H4 (cell line): ENCODE measurements around the gene FCHO1. TPM values are rescaled to one million over a fixed set of nuclear protein-coding genes. Genes with fewer than 3 reads are reported as not detected.

Experiments used
- DNase-seq: peaks from one replicate; pipeline ENCODE4 v3.0.0-alpha.2; 2015; ENCODE audit warnings: low spot score
- total RNA-seq: library from RNA; depleted of rRNA; stranded (reverse); fragments of >200 nt; shearing (Covaris generic); gene quantifications from 2 replicates; pipeline ENCODE4 v1.2.3, GENCODE V29; 2014; rRNA removed

The FCHO1 gene
- total RNA-seq, 1 experiment from 2014 or later, result 0.58 TPM

GRCh38 chr19:17829855-17830566 is 78.7 kb downstream of the FCHO1 start:
- peak; percentile 77 for DNase-seq

- DNase-seq, result peak; percentile 54
These were observed 79.5 kb downstream of the FCHO1 start for GRCh38 chr19:17830567-17831418.

GRCh38 chr19:17831419-17831888 is 80.2 kb downstream of the FCHO1 start:
- DNase-seq, result no peak

- no peak for DNase-seq
These were observed 81.3 kb downstream of the FCHO1 start for GRCh38 chr19:17832443-17833208.

- DNase-seq, result no peak
These were observed 83.3 kb downstream of the FCHO1 start for GRCh38 chr19:17834350-17835181.

- DNase-seq, result no peak
These were observed 84.1 kb downstream of the FCHO1 start for GRCh38 chr19:17835182-17836006.

- DNase-seq, result no peak
These were observed 85.3 kb downstream of the FCHO1 start for GRCh38 chr19:17836530-17836929.

GRCh38 chr19:17837972-17838371 is 86.7 kb downstream of the FCHO1 start:
- DNase-seq, result no peak

Other genes starting within 250 kb of the FCHO1 start
- 80.9 and 96.4 TPM in 2 replicates for gene PGLS, start 239.8 kb upstream of the FCHO1 start, total RNA-seq
- gene COLGALT1, start 195.8 kb upstream of the FCHO1 start, total RNA-seq, result 89.9 and 95.2 TPM in 2 replicates
- gene UNC13A, start 63.1 kb upstream of the FCHO1 start, total RNA-seq, result 0.04 TPM in 1 of 2 replicates, not detected in the other
- 6.7 and 14.6 TPM in 2 replicates for gene MAP1S, start 32.0 kb upstream of the FCHO1 start, total RNA-seq
- gene B3GNT3, start 43.7 kb downstream of the FCHO1 start, total RNA-seq, result not detected in 2 replicates
- gene INSL3, start 70.0 kb downstream of the FCHO1 start, total RNA-seq, result not detected in 2 replicates
- gene JAK3, start 96.5 kb downstream of the FCHO1 start, total RNA-seq, result 0.37 and 0.90 TPM in 2 replicates
- 1,138 and 1,297 TPM in 2 replicates for gene RPL18A, start 108.4 kb downstream of the FCHO1 start, total RNA-seq
- not detected in 2 replicates for gene SLC5A5, start 120.5 kb downstream of the FCHO1 start, total RNA-seq
- gene CCDC124, start 181.5 kb downstream of the FCHO1 start, total RNA-seq, result 30.4 and 36.6 TPM in 2 replicates
- 0.49 and 1.7 TPM in 2 replicates for gene KCNN1, start 215.6 kb downstream of the FCHO1 start, total RNA-seq